Astrocyte of the spinal cord (primary cell): Measurements from ENCODE around the gene SMARCD3.

Experiments used
- DNase-seq: peaks from one replicate; pipeline ENCODE4 v3.0.0; 2011; ENCODE audit warnings: low read depth, low spot score
- H3K4me3 ChIP-seq: 2 replicates; pipeline ENCODE4 v1.5.1; 2011; ENCODE audit warnings: low read depth, mild to moderate bottlenecking, low read length, moderate library complexity
- CTCF ChIP-seq: IDR thresholded peaks from 2 replicates; pipeline ENCODE4 v1.5.1; 2012; ENCODE audit warnings: low read depth, mild to moderate bottlenecking, low read length, inconsistent platforms
- in situ Hi-C: cut with HindIII; loops from 2 replicates; pipeline ENCODE4 v1.10.0; 2017; ENCODE audit warnings: low sequenced_read_pairs

SMARCD3 gene

DNA sequence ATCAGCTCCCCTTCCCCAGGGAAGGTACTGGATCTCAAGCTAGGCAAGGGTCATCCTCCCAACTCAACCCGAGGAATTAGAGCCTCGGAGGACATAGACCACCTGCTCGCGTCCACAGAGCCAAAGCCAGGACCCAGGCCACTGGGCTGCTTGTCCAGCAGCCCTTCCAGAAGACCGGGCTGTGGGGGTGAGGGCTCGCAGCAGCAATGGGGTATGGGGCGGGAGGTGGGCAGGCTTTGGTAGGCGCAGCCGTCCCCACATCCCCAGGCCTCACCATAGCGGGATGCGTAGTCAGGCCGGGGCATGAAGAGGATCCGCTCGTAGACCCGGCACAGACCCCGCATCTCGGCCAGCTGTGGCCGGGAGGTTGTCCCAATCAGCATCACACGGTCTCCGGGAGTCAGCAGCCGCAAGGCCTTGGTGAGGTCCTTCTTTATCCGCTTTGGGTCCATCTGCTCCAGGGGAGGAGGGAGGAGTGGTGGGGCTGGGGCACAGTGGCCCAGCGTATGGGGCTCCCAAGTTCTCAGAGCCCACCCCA lies 56.4 kb downstream of the SMARCD3 start:
- no peak for DNase-seq
- in situ Hi-C loops = no loop called here
- TF ChIP-seq CTCF = no peak
- H3K4me3 ChIP-seq = no peak overlapping the region

DNA sequence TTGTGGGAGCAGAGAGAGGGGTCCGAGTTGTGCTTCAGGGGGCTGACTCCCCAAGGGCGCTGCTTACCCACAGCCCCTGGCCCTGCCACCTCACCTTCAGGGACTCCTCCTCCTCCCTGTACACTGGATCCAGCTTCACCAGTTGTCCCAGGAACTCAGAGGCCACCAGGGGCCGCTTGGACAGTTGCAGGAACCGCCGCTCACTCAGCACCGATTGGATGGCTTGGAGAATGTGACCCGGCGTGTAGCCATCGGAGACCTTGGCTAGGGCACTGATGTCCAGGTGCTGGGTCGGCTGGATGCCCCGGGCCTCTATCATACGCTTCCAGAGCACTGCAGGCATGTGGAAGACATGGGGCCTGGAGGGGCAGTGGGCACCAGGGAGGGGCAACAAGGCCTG lies 57.0 kb downstream of the SMARCD3 start:
- TF ChIP-seq CTCF = no peak
- no peak overlapping the region for H3K4me3 ChIP-seq
- in situ Hi-C loops = no loop called here
- no peak for DNase-seq

GRCh38 chr7:151189038-151189437 lies 59.5 kb downstream of the SMARCD3 start:
- no peak overlapping the region for H3K4me3 ChIP-seq
- in situ Hi-C loops = no loop called here
- no peak for DNase-seq
- TF ChIP-seq CTCF = no peak
